ENCODE data around the gene DCDC2C.

DCDC2C gene

GRCh38 chr2:3712831-3713503 is 9.6 kb downstream of the DCDC2C start:
- no peak for DNase-seq

- no peak for DNase-seq
Measured at GRCh38 chr2:3718679-3719078, 15.3 kb downstream of the DCDC2C start.

DNA sequence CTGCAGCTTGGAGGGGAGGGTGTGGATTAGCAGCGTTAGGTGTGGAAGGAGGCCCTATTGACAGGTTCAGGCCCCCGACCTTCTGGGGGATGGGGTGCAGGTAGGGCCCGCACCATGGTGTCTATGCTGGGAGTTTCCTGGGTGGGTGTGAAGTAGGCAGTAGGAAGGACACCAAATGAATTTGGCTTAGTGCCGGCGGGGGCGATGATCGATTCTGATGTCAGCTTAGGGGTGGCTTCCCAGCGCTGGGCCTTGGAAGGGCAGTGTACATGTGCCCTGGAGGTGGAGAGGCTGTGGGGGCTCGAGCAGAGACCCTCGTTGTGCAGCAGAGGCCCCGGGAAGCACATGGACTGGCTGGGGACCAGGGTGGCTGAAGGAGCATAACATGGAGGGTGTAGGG is 21.6 kb downstream of the DCDC2C start:
- no peak for DNase-seq

DNA sequence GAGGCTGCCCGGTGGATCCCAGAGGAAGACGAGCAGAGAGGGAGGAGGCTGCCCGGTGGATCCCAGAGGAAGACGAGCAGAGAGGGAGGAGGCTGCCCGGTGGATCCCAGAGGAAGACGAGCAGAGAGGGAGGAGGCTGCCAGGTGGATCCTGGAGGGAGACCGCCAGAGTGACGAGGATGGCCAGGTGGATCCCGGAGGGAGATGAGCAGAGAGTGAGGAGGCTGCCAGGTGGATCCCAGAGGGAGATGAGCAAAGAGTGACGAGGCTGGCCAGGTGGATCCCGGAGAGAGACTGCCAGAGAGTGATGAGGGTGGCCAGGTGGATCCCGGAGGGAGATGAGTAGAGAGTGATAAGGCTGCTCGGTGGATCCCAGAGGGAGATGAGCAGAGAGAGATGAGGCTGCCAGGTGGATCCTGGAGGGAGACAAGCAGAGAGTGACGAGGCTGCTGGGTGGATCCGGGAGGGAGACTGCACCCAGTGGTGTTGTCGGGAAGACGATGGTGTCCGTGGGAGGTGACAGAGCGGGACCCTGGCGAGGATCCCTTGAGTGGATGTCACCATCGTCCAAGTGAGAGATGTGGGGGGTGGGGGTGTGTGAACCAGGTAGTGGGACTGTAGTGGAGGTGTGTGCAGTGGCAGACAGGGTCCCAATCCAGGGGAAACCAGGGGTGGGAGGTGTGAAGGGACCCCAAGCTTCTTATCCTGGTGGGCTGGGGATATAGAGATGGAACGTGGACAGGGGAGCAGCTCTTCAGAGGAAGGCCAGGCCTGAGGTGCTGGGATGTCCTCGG is 22.3 kb downstream of the DCDC2C start:
- no peak for DNase-seq

DNA sequence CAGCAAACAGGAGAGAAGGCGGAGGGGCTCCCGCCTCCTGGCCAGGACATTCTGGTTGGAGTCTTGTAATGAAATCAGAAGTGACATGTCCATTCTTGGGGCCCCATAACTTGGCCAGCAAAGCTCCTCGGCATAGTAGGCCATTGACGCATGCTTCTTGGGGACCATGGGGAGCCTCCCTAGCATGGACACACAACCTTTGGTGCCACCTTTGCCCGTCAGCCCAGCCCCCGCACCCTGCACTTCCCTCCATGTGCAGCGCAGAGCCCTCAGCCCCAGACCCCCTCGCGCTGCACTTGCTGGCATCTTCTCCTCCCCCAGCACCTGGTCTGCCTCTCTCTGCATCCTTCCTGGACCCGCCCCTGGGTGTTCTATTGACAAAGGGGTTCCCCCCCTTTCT is 23.1 kb downstream of the DCDC2C start:
- DNase-seq = no peak

GRCh38 chr2:3727397-3728045 is 24.1 kb downstream of the DCDC2C start:
- no peak for DNase-seq

GRCh38 chr2:3728104-3729054 is 25.0 kb downstream of the DCDC2C start:
- DNase-seq = no peak

DNA sequence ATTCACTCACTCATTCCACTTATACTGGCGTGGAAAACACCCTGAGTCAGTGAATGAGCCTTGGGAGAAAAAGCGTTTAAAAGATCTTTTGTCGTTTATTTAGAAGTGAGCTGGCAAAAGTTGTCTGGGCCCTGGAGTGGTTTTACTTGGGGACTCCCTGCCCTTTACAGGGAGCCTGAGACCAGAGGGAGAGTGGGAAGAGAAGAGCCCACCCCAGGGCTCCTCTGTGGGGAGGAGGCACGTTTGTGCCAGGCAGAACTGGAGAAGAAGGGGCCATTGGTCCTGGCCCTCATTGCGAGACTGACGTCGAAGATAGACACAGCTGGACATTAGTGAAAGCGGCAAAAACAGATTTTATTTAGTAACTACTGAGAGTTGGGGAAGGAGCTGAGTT is 25.7 kb downstream of the DCDC2C start:
- no peak for DNase-seq

DNA sequence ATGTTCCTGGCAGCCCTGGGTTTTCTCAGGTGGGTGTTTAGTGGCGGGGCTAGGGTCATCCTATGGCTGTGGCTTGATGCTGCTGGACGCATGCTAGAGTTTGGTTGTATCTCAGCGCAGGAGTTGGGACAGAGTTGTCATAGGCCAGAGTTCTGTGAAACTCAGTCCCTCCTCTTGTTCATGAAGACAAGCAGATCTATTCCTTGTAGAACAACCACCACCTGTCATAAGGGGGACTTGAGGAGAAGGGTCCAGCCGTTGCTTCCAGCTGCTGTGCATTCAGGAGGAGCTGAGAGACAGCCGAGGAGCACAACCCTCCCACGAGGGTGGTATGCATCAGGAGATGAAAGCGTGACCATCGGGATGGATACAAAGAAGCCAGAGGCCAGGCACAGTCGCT is 26.4 kb downstream of the DCDC2C start:
- DNase-seq = no peak

DNA sequence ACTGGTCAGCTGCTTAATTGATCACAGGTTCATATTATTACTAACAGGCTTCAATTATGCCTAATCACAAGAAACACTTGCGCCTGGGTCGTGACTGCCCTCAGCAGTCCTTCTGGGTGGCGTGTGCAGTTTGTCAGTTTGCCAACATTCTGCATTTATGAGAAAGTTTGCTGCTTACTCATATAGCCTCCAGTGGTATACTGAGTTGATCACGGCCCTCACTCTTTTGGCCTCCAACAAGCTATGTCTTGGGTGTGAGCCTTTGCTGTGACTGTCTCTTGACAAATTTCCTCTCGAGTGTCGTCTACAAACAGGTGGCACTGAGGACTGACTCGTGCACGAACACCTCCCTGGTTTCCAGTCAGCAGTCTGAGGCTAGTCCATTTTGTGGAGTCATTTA is 27.3 kb downstream of the DCDC2C start:
- no peak for DNase-seq

DNA sequence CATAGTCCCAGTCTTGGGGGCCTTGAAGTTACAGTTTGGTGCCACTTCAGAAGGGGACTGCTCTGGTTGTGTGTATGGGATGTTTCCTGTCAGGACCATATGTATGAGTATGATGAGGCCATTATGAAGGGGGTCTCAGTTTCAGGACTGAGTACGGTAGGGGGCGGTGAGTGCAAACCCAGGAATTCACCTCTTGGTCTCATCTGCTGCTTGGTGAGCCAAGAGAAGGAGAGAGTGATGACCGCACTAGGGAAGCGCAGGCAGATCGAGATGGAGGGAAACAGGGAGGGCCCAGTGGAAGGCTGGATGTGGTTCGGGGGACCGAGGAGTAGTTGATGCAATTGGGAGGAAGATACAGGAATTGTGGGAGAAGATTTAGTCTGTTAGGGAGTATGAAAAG is 28.5 kb downstream of the DCDC2C start:
- no peak for DNase-seq

DNA sequence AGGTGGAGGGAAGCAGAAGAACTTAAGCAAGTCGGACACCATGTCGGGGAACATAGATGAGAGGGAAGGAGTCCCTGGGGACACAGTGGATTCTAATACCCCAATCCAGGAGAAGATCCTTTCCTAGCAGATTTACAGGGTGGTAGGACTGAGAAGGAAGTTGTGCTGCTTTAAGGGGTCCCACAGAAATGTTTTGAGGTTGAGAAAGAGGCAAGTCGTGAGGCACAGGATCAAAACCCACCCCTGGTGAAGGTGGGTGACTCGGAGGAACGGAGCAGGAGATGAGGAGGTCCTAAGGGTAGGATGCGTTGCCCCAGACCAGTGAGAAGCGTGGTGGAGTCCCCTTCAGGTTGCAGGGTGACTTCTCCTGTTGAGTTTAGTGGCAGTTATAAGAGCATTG is 32.7 kb downstream of the DCDC2C start:
- no peak for DNase-seq

DNA sequence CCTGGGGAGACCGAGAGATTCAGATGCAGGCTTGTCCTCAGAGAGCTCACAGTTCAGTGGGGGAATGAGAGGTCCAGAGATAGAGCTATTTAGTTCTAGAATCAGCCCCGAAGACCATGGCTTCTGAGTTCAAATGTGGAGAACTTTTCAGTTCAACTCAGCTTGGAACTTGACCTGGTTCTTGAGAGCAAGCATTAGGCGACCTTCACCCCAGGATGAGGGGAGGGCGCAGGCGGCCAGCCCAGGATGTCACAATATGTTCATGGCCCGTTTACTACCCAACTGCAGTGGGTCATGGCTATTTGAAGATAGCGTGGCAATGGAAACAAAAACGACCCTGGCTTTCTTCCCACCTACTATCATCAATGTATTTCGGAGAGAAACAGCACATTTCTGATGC is 33.8 kb downstream of the DCDC2C start:
- DNase-seq = peak; percentile 4

DNA sequence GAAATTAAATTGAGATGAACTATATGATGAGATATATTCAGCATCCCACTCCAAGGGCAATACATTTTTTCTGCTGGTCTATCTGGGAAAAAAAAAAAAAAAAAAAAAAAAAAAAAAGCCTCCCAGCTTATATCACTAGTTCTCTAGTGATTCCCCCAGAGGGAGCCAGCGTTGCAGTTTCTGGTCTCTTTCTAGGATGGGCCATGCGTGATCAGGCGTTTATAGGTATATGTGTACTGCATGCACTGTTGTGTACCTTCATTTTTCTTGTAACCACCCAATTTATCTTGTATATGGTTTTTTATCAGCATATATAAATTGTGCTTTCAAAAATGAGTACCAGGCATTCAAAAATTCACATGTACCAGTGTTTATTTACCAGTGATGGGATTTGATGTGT is 35.1 kb downstream of the DCDC2C start:
- DNase-seq = no peak

DNA sequence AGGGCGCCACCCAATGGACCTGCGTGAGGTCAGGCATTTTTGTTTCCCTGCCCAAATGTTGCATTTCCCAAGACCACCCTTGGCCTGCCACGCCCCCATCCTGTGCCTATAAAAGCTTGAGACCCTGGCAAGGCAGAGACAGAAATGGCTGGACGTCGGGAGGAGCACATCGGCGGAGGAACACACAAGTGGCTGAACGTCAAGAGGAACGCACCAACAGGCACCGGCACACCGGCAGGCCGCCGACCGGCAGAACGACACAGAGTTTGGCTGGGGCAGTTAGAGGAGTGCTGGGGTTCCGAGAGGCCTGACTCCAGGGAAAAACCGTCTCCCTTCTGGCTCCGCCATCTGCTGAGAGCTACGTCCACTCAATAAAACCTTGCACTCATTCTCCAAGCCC is 35.9 kb downstream of the DCDC2C start:
- DNase-seq = peak; percentile 35

- no peak for DNase-seq
Measured at GRCh38 chr2:3741396-3741795, 38.0 kb downstream of the DCDC2C start.

DNA sequence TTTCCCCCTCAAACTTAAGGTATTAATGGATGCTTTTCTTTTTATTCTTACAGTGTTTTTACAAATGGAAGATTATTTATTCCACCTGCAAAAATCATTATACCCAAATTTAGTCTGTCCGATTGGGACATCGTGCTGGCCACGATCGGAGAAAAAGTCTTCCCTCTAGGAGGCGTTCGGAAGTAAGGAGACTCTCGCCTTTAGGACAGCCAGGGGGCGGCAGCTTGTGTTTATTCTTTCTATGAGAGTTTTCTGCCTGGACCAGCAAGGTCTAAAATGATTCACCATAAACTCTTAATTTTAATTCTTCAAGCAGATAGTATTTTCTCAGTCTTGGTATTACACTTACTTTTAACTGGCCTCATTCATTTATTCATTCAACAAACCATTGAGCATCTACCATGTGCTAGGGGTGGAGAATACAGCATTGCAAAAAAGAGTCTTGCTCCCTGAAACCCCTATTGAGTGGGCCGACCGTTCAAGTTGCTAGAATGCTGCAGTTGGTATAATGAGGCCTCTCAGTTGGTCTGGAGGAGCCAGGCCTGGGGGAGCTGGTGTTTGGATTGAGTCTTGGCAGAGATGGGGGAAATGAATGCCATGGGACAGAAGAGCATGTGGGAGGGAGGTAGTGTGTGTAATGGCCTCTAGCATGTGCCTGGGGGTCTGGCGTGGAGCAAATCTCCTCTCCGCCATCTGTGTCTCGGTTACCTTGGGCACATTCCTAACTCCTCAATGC is 38.7 kb downstream of the DCDC2C start:
- no peak for DNase-seq

- DNase-seq = no peak
Measured at GRCh38 chr2:3742743-3743508, 39.6 kb downstream of the DCDC2C start.

DNA sequence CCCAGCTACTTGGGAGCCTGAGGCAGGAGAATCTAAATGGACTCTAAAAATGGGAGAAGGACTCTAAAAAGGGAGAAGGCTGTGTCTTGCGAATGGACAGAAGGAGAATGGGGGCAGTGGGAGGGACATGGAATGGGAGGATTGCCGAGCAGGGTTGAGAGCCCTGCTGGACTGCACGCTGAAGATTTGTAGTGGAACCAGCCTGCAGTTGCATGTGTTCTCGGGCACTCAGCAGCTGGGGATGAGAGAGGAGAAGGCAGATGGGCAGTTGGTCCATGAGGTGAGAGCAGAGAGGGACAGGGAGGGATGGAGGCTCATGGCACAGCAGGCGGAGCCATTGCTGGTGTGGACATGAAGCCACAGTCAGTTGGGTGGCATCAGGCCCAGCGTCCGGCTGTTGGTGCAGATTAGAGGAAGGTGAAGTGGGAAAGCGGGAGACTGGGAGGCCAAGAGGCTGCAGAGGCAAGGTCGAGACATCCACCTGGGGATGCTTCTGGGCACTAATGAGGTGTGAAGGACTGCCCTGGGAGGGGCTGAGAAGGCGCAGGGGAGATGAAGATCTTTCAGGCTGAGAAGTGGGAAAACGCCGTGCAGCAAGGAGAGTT is 40.7 kb downstream of the DCDC2C start:
- no peak for DNase-seq

DNA sequence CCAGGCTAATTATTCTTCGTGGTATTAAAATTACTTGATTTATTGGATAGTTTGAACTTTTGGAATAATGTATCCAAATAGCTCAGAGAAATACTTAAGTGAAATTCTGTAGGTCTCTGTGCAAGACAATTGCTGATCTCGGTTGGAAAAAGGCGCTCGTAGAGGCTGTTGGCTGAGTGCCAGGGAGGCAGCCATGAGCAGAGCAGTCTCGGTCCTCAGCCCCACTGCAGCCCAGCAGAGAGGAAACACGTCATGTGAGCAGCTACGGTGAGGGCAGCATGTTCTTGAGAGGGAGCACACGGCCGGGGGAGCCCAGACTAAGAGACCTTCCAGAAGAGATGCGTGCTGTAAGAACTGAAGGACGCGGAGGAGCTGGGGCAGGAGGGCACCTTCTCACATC is 42.5 kb downstream of the DCDC2C start:
- DNase-seq = peak; percentile 18

GRCh38 chr2:3747032-3747654 is 43.8 kb downstream of the DCDC2C start:
- DNase-seq = peak; percentile 13
